GM12891 (cell line): ENCODE results near the gene ACBD6.

ENCODE experiments used
- PAX5 ChIP-seq: IDR thresholded peaks from 2 replicates; pipeline ENCODE4 v1.6.1; 2011; ENCODE audit warnings: low read length, moderate library complexity, mild to moderate bottlenecking; ENCODE audit not compliant: insufficient read depth, severe bottlenecking
- POLR2A ChIP-seq: IDR thresholded peaks from 2 replicates; pipeline ENCODE4 v1.6.1; 2011; ENCODE audit warnings: low read depth, low read length, control low read depth
- POLR2AphosphoS5 ChIP-seq: IDR thresholded peaks from 2 replicates; pipeline ENCODE4 v1.6.1; 2011; ENCODE audit warnings: low read depth, low read length, control low read depth
- POU2F2 ChIP-seq: IDR thresholded peaks from 2 replicates; pipeline ENCODE4 v1.6.1; 2011; ENCODE audit warnings: low read depth, mild to moderate bottlenecking, control low read depth, low read length, moderate library complexity
- SPI1 ChIP-seq: IDR thresholded peaks from 2 replicates; pipeline ENCODE4 v1.6.1; 2011; ENCODE audit warnings: low read depth, low read length, control low read depth
- TAF1 ChIP-seq: IDR thresholded peaks from 2 replicates; pipeline ENCODE4 v1.6.1; 2011; ENCODE audit warnings: low read depth, low read length, control low read depth

DNA sequence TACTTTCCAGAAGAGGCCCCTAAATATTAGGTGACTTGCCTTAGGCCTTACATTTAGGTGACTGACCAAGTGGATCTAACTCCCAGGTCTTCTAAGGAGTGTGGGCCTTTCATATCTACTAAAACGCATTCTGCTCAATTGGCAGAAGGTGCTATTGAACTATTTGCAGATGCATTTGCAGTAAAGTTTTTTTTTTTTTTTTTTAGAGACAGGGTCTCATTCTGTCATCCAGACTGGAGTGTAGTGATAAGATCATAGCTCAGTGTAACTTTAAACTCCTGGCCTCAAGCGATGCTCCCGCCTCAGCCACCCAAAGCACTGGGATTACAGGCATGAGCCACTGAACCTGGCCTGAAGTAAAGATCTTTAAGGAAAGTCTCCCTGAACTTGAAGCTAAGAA, 13.0 kb upstream of the ACBD6 start:
- TF ChIP-seq POLR2AphosphoS5 = no peak
- TF ChIP-seq POLR2A = no peak
- TF ChIP-seq TAF1 = no peak
- TF ChIP-seq SPI1 = no peak
- TF ChIP-seq POU2F2 = no peak
- TF ChIP-seq PAX5 = no peak
